Measurements from ENCODE around the gene SCAF4.

DNA sequence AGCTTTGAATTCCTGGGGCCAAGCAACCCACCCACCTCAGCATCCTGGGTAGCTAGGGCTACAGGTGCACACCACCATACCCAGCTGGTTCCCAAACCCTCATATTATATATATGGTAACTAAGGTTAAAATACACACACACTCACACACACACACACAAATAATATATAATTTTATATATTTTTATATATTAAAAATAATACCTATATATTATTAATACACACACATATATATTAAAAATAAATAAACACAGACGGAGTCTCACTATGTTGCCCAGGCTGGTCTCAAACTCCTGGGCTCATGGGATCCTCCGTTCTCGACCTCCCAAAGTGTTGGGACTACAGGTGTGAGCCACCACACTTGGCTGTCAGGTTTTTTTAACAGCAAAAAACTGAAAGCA lies 31.9 kb downstream of the SCAF4 start:
- TF ChIP-seq CTCF (conservative IDR thresholded peaks at IDR 0.05; ENCODE audit: low read length) (no peak), EZH2phosphoT487 (IDR thresholded peaks at IDR 0.05; ENCODE audit: borderline replicate concordance) (no peak)

Data from Loucy (cell line).